GM15510 (cell line): ENCODE data around the gene PEX1.

Source experiments
- POLR2A ChIP-seq: IDR thresholded peaks from 3 replicates; pipeline ENCODE4 v1.6.1; 2011; ENCODE audit warnings: borderline replicate concordance; ENCODE audit not compliant: insufficient read length; ENCODE audit errors: extremely low read depth

Gene PEX1

GRCh38 chr7:92462560-92462959, 65.8 kb downstream of the PEX1 start:
- no peak for TF ChIP-seq POLR2A

GRCh38 chr7:92461027-92462003, 67.0 kb downstream of the PEX1 start:
- no peak for TF ChIP-seq POLR2A

DNA sequence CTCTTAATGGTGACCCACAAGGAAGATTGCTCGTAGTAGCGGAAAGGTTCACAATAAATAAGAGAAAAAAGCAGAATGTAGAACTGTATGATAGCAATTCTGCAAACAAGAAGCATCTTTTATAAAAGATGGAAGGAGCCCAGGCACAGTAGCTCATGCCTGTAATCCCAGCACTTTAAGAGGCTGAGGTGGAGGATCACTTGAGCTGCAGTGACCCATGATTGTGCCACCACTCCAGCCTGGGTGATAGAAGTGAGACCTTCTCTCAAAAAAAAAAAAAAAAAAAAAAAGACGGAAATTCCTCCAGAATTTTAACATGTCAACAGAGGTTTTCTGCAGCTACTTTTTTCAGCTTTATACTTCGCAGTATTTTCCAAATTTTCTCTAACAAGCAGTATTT, 67.8 kb downstream of the PEX1 start:
- TF ChIP-seq POLR2A: no peak

- TF ChIP-seq POLR2A: no peak
Observed at GRCh38 chr7:92460109-92460508, 68.2 kb downstream of the PEX1 start.

- TF ChIP-seq POLR2A: no peak
Observed at GRCh38 chr7:92456236-92456635, 72.1 kb downstream of the PEX1 start.

GRCh38 chr7:92451645-92452044, 76.7 kb downstream of the PEX1 start:
- TF ChIP-seq POLR2A: no peak

DNA sequence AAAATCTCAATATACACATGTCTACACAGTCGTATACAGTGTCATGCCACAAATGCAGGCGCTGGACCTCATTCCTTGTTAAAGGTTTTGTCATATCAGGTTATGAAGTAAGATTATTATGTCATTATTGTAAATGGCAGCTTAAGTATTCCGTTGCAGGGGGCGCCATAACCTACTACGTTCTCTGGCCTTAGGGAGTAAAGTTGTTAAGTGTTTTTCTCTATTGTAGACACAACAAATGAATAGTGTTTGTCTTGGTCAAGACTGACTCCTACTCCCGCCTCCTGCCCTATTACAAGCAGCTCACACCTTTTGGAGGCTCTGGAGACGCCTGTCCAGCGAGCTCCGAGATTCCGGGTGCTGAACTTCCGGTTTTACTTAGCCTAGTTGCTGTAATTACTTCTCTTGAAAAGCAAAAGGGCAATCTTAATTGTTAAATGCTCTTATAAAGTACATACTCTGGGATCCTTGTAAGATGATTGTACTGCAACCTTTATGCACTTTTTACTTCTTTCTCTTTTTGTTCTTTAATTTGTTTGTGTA, 80.0 kb downstream of the PEX1 start:
- TF ChIP-seq POLR2A: no peak

GRCh38 chr7:92447345-92448204, 80.7 kb downstream of the PEX1 start, which contains the start of gene GATAD1:
GATAD1 (plus strand) TSS chr7:92447482; CDS start chr7:92447730, 248 bp downstream.
- peak; percentile 70 for TF ChIP-seq POLR2A

DNA sequence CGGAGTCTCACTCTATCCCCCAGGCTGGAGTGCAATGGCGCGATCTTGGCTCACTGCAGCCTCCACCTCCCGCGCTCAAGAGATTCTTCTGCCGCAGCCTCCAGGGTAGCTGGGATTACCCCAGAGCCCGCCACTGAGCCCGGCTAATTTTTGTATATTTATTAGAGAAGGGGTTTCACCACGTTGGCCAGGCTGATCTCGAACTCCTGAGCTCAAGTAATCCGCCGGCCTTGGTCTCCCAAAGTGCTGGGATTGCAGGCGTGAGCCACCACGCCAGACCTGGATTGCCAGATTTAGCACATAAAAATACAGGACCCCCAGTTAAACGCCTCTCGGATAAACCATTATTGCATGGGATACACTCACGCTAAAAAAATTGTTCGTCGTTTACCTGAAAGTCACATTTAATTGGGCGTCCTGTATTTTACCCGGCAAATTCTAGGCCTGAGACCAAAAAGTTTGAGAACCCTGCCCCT, 81.4 kb downstream of the PEX1 start:
- no peak for TF ChIP-seq POLR2A

GRCh38 chr7:92437956-92438491, 90.3 kb downstream of the PEX1 start:
- TF ChIP-seq POLR2A: no peak
